EH (cell line): ENCODE data around the gene MACROD2.
"Not testable (repeated sequence)": the region's sequence is repeated elsewhere in the genome, so short reads cannot be mapped to it uniquely, and the experiment has no call there.

Experiments used
- DNase-seq: peaks from one replicate; pipeline ENCODE4 v3.0.0-alpha.2; 2015; ENCODE audit warnings: low read depth

MACROD2 gene

GRCh38 chr20:13995086-13995665 is at the start of gene MACROD2:
Gene MACROD2 (plus strand): TSS chr20:13995516.
- peak; percentile 92 for DNase-seq

- no peak for DNase-seq
Measured at GRCh38 chr20:13947719-13948118, 47.6 kb upstream of the MACROD2 start.

- no peak for DNase-seq
Measured at GRCh38 chr20:13953227-13953626, 42.1 kb upstream of the MACROD2 start.

GRCh38 chr20:13960119-13960518 is 35.2 kb upstream of the MACROD2 start:
- DNase-seq = no peak

GRCh38 chr20:13960525-13960924 is 34.8 kb upstream of the MACROD2 start:
- DNase-seq = no peak

GRCh38 chr20:13984211-13984610 is 11.1 kb upstream of the MACROD2 start:
- no peak for DNase-seq

- DNase-seq = peak; percentile 7
Measured at GRCh38 chr20:13990465-13990864, 4.9 kb upstream of the MACROD2 start, which contains the start of gene SEL1L2. Gene SEL1L2 (minus strand): TSS chr20:13990614. CDS start chr20:13990534, 80 bp downstream.

- peak; percentile 4 for DNase-seq
Measured at GRCh38 chr20:13991311-13991710, 4.0 kb upstream of the MACROD2 start.

GRCh38 chr20:13991955-13992354 is 3.4 kb upstream of the MACROD2 start:
- DNase-seq = not testable (repeated sequence)

GRCh38 chr20:13995841-13996240 is 525 bp downstream of the MACROD2 start:
- peak; percentile 6 for DNase-seq

GRCh38 chr20:13996265-13996664 is 949 bp downstream of the MACROD2 start:
- no peak for DNase-seq

- no peak for DNase-seq
Measured at GRCh38 chr20:14000917-14001316, 5.6 kb downstream of the MACROD2 start.

GRCh38 chr20:14005996-14006395 is 10.7 kb downstream of the MACROD2 start:
- no peak for DNase-seq

- DNase-seq = no peak
Measured at GRCh38 chr20:14009208-14009607, 13.9 kb downstream of the MACROD2 start.

GRCh38 chr20:14012671-14013070 is 17.4 kb downstream of the MACROD2 start:
- no peak for DNase-seq

GRCh38 chr20:14030991-14031390 is 35.7 kb downstream of the MACROD2 start:
- no peak for DNase-seq

GRCh38 chr20:14033310-14033709 is 38.0 kb downstream of the MACROD2 start:
- DNase-seq = no peak

GRCh38 chr20:14036567-14036966 is 41.3 kb downstream of the MACROD2 start:
- no peak for DNase-seq

GRCh38 chr20:14044712-14045276 is 49.5 kb downstream of the MACROD2 start:
- DNase-seq = not testable (repeated sequence)

- no peak for DNase-seq
Measured at GRCh38 chr20:14046534-14046933, 51.2 kb downstream of the MACROD2 start.

- DNase-seq = no peak
Measured at GRCh38 chr20:14049111-14049510, 53.8 kb downstream of the MACROD2 start.

- no peak for DNase-seq
Measured at GRCh38 chr20:14051454-14051853, 56.1 kb downstream of the MACROD2 start.

- peak; percentile 66 for DNase-seq
Measured at GRCh38 chr20:14055127-14055742, 59.9 kb downstream of the MACROD2 start.

- DNase-seq = no peak
Measured at GRCh38 chr20:14062171-14062570, 66.9 kb downstream of the MACROD2 start.
